IPS-18c (cell line): ENCODE measurements around the gene DEAF1.
A peak's percentile ranks its signal among the peaks of the same experiment; 100 is the strongest.

Source experiments
- H3K4me3 ChIP-seq: 2 replicates; pipeline ENCODE4 v1.7.0; 2013; ENCODE audit warnings: low read depth, mild to moderate bottlenecking, low read length, moderate library complexity; ENCODE audit not compliant: insufficient read depth
- H3K9me3 ChIP-seq: one replicate; pipeline ENCODE4 v1.6.1; 2013; ENCODE audit warnings: mild to moderate bottlenecking, low read length, moderate library complexity; ENCODE audit not compliant: control insufficient read depth, insufficient read depth

The DEAF1 gene

GRCh38 chr11:704781-705645, 10.0 kb upstream of the DEAF1 start:
- Histone ChIP-seq H3K4me3 (peak overlapping the region; percentile 57), H3K9me3 (no peaks in the 10 kb centered on the region)

GRCh38 chr11:704228-704674, 9.2 kb upstream of the DEAF1 start:
- no peak overlapping the region for H3K4me3 ChIP-seq
- H3K9me3 ChIP-seq = no peaks in the 10 kb centered on the region

- H3K4me3 ChIP-seq = no peak overlapping the region
- no peaks in the 10 kb centered on the region for H3K9me3 ChIP-seq
Measured at GRCh38 chr11:703506-703905, 8.5 kb upstream of the DEAF1 start.

GRCh38 chr11:702462-703461, 7.7 kb upstream of the DEAF1 start:
- no peak overlapping the region for H3K4me3 ChIP-seq
- H3K9me3 ChIP-seq = no peaks in the 10 kb centered on the region

- H3K4me3 ChIP-seq = no peak overlapping the region
- no peaks in the 10 kb centered on the region for H3K9me3 ChIP-seq
Measured at GRCh38 chr11:701741-702461, 6.9 kb upstream of the DEAF1 start.

- no peak overlapping the region for H3K4me3 ChIP-seq
- no peaks in the 10 kb centered on the region for H3K9me3 ChIP-seq
Measured at GRCh38 chr11:699753-700152, 4.7 kb upstream of the DEAF1 start.

- H3K4me3 ChIP-seq = no peak overlapping the region
- no peaks in the 10 kb centered on the region for H3K9me3 ChIP-seq
Measured at GRCh38 chr11:699116-699508, 4.1 kb upstream of the DEAF1 start.

- H3K4me3 ChIP-seq = no peak overlapping the region
- H3K9me3 ChIP-seq = peaks cover 2% of the 10 kb centered on the region
Measured at GRCh38 chr11:698493-699115, 3.6 kb upstream of the DEAF1 start.

GRCh38 chr11:697811-698311, 2.8 kb upstream of the DEAF1 start:
- peaks cover 2% of the 10 kb centered on the region for H3K9me3 ChIP-seq
- H3K4me3 ChIP-seq = no peak overlapping the region

GRCh38 chr11:696955-697491, 2.0 kb upstream of the DEAF1 start:
- Histone ChIP-seq H3K9me3 (peaks cover 2% of the 10 kb centered on the region), H3K4me3 (no peak overlapping the region)

- peak within 1 kb of the TSS; percentile 67 for H3K4me3 ChIP-seq
- H3K9me3 ChIP-seq = peaks cover 2% of the 10 kb centered on the region
Measured at GRCh38 chr11:695538-696248, 671 bp upstream of the DEAF1 start, which contains the start of gene TMEM80. TSS of gene TMEM80 (plus strand) at chr11:695816. CDS start at chr11:695828, 12 bp downstream.

GRCh38 chr11:695288-695537, 191 bp upstream of the DEAF1 start:
- Histone ChIP-seq H3K9me3 (peaks cover 2% of the 10 kb centered on the region), H3K4me3 (peak overlapping the region; percentile 67)

GRCh38 chr11:693887-694562, 997 bp downstream of the DEAF1 start:
- Histone ChIP-seq H3K9me3 (peaks cover 2% of the 10 kb centered on the region), H3K4me3 (peak overlapping the region; percentile 44)

GRCh38 chr11:693415-693831, 1.6 kb downstream of the DEAF1 start:
- no peak overlapping the region for H3K4me3 ChIP-seq
- H3K9me3 ChIP-seq = peaks cover 2% of the 10 kb centered on the region

- no peak overlapping the region for H3K4me3 ChIP-seq
- peaks cover 2% of the 10 kb centered on the region for H3K9me3 ChIP-seq
Measured at GRCh38 chr11:692824-693414, 2.1 kb downstream of the DEAF1 start.
